ENCODE measurements around the gene GYS2. TPM values are rescaled to one million over a fixed set of nuclear protein-coding genes. Genes with fewer than 3 reads are reported as not detected.

GYS2 gene
- total RNA-seq, 4 donors from 2014 or later, result not detected

- no peak for TF ChIP-seq POLR2A (IDR thresholded peaks at IDR 0.05)
- no peak for TF ChIP-seq CTCF (IDR thresholded peaks at IDR 0.05)
- Histone ChIP-seq H3K36me3 (no peaks in the 10 kb centered on the region), H3K27me3 (no peaks in the 10 kb centered on the region)
These were observed 64.8 kb downstream of the GYS2 start for GRCh38 chr12:21539797-21540196.

GRCh38 chr12:21538061-21538653 is 66.5 kb downstream of the GYS2 start:
- no peak overlapping the region for H3K27ac ChIP-seq
- H3K36me3 ChIP-seq, result no peaks in the 10 kb centered on the region
- no peaks in the 10 kb centered on the region for H3K9me3 ChIP-seq
- no peaks in the 10 kb centered on the region for H3K4me1 ChIP-seq
- no peaks in the 10 kb centered on the region for H3K27me3 ChIP-seq
- no peak for TF ChIP-seq CTCF (IDR thresholded peaks at IDR 0.05)
- TF ChIP-seq POLR2A (IDR thresholded peaks at IDR 0.05), result no peak
- H3K4me3 ChIP-seq, result no peak overlapping the region
- DNase-seq, result no peak

More at GRCh38 chr12:21539797-21540196, 64.8 kb downstream of the GYS2 start:
- H3K4me1 ChIP-seq, result no peaks in the 10 kb centered on the region
- DNase-seq, result no peak
- no peaks in the 10 kb centered on the region for H3K9me3 ChIP-seq
- H3K27ac ChIP-seq, result no peak overlapping the region
- H3K4me3 ChIP-seq, result no peak overlapping the region

- no peak for DNase-seq
- H3K4me3 ChIP-seq, result no peak overlapping the region
- no peaks in the 10 kb centered on the region for H3K27me3 ChIP-seq
- H3K9me3 ChIP-seq, result no peaks in the 10 kb centered on the region
- H3K4me1 ChIP-seq, result no peaks in the 10 kb centered on the region
- H3K27ac ChIP-seq, result no peak overlapping the region
- no peaks in the 10 kb centered on the region for H3K36me3 ChIP-seq
- TF ChIP-seq POLR2A (IDR thresholded peaks at IDR 0.05), result no peak
- TF ChIP-seq CTCF (IDR thresholded peaks at IDR 0.05), result no peak
These were observed 75.2 kb downstream of the GYS2 start for GRCh38 chr12:21529456-21529855.

- H3K4me3 ChIP-seq, result no peak overlapping the region
- DNase-seq, result no peak
- no peaks in the 10 kb centered on the region for H3K36me3 ChIP-seq
- H3K9me3 ChIP-seq, result no peaks in the 10 kb centered on the region
- no peaks in the 10 kb centered on the region for H3K4me1 ChIP-seq
- H3K27ac ChIP-seq, result no peak overlapping the region
- TF ChIP-seq POLR2A (IDR thresholded peaks at IDR 0.05) (no peak), CTCF (IDR thresholded peaks at IDR 0.05) (no peak)
- no peaks in the 10 kb centered on the region for H3K27me3 ChIP-seq
These were observed 75.7 kb downstream of the GYS2 start for GRCh38 chr12:21528953-21529352.

DNA sequence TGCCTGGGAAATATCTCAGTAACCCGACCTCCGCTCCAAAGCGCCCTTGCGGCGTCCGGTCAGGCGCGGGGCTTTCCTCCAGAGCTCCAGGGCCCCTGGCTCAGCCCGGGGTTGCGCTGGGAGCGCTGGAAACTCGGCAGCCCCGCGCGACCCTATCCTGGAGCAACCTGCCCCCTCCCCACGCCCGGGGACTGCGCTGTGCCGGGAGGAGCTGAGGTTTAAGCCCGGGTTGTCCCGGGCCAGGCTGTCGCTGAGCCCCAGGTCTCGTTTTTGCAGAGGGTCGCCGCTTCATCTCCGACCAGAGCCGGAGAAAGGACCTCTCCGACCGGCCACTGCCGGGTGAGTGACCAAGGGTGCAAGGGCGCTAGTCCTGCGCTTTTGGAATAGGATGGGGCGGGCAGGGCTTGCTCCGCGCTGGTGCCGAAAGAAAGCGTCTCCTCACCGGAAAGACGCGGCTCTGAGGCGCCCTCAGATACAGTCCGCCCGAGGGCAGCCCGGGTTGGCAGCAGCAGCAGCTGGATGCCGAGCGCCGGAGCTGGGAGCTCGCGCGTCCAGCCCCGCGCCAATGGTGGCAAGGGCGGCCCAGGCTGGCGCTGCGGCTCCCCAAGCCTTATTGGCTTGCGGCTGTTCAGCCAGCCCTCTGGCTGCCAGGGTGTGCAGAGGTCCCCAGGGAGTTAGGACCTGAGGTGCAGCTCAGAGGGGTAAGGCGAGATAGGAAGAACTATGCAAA is 77.0 kb downstream of the GYS2 start:
- no peaks in the 10 kb centered on the region for H3K9me3 ChIP-seq
- no peaks in the 10 kb centered on the region for H3K4me1 ChIP-seq
- DNase-seq, result peak; percentile 47 to 72 (median 50)
- TF ChIP-seq POLR2A (IDR thresholded peaks at IDR 0.05) (no peak), CTCF (IDR thresholded peaks at IDR 0.05) (no peak)
- H3K27ac ChIP-seq, result peak overlapping the region in 1 of 4 donors; percentile 35
- no peaks in the 10 kb centered on the region for H3K36me3 ChIP-seq
- H3K4me3 ChIP-seq, result peak overlapping the region; percentile 37 to 60 (median 53)
- H3K27me3 ChIP-seq, result no peaks in the 10 kb centered on the region
